ENCODE results near the gene CENPO.

The CENPO gene

DNA sequence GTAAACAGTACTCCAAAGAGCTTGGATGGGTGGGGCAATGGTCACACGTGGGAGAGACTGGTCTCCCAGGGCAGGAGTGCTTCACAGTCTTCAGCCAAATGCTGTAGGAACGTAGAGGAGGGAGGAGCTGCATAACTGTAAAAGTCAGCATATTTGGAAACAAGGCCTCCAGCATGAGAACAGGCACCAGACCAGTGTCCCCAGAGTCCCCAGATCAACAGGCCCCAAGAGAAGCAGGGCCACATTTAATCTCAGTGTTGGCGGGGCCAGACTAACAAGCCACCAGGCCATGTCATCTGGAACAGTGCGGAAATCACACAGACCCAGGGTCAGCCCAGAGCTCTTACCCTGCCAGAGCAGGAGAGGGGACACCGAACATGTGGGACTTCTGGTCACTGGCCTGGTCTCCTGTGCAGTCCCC, 63.6 kb downstream of the CENPO start:
- DNase-seq (ENCODE audit: extremely low read depth, low read depth): no peak
- TF ChIP-seq, protein P1, sequence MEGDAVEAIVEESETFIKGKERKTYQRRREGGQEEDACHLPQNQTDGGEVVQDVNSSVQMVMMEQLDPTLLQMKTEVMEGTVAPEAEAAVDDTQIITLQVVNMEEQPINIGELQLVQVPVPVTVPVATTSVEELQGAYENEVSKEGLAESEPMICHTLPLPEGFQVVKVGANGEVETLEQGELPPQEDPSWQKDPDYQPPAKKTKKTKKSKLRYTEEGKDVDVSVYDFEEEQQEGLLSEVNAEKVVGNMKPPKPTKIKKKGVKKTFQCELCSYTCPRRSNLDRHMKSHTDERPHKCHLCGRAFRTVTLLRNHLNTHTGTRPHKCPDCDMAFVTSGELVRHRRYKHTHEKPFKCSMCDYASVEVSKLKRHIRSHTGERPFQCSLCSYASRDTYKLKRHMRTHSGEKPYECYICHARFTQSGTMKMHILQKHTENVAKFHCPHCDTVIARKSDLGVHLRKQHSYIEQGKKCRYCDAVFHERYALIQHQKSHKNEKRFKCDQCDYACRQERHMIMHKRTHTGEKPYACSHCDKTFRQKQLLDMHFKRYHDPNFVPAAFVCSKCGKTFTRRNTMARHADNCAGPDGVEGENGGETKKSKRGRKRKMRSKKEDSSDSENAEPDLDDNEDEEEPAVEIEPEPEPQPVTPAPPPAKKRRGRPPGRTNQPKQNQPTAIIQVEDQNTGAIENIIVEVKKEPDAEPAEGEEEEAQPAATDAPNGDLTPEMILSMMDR (IDR thresholded peaks at IDR 0.05; ENCODE audit: low read depth, low read length, missing control alignments): no peak
- no peak overlapping the region for H3K4me3 ChIP-seq (replicated peaks; ENCODE audit: low read depth, low read length)

DNA sequence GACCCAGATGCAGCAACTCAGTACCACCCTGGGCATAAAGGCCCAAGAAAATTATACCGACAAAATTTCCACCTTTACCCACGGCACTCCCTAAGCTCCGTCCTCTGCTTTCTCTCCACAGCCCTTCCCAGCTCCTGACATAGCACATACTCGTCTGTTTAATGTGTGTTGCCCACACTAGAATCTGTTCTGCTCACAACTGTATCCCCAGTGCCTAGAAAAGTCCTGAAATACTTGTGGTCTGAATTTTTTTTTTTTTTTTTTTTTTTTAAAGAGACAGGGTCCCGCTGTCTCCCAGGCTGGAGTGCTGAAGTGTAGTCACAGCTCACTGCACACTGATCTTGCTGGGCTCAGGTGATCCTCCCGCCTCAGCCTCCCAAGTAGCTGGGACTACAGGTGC, 64.5 kb downstream of the CENPO start:
- TF ChIP-seq, protein P1 (IDR thresholded peaks at IDR 0.05; ENCODE audit: low read depth, low read length, missing control alignments): no peak
- no peak for DNase-seq (ENCODE audit: extremely low read depth, low read depth)
- no peak overlapping the region for H3K4me3 ChIP-seq (replicated peaks; ENCODE audit: low read depth, low read length)

DNA sequence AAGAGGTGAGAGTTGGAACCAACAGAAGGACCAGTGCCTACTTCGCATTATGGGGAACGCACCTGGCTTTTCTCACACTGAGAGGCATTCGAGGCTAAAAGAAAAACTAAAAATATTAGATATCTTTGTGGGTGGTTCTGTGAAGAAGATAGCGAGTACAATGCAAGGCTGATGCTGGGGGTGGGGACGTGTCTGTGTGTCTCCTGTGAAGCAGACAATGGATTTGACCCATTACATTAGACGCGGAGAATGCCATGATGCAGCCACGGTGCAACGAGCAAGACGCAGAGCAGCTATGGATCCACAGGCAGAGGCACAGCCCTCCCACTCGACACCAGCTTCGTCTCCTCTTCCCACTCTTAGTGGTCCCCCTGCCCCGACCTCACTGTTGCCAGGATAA, 65.8 kb downstream of the CENPO start:
- DNase-seq (ENCODE audit: extremely low read depth, low read depth): no peak
- H3K4me3 ChIP-seq (replicated peaks; ENCODE audit: low read depth, low read length): no peak overlapping the region
- TF ChIP-seq, protein P1 (IDR thresholded peaks at IDR 0.05; ENCODE audit: low read depth, low read length, missing control alignments): no peak

DNA sequence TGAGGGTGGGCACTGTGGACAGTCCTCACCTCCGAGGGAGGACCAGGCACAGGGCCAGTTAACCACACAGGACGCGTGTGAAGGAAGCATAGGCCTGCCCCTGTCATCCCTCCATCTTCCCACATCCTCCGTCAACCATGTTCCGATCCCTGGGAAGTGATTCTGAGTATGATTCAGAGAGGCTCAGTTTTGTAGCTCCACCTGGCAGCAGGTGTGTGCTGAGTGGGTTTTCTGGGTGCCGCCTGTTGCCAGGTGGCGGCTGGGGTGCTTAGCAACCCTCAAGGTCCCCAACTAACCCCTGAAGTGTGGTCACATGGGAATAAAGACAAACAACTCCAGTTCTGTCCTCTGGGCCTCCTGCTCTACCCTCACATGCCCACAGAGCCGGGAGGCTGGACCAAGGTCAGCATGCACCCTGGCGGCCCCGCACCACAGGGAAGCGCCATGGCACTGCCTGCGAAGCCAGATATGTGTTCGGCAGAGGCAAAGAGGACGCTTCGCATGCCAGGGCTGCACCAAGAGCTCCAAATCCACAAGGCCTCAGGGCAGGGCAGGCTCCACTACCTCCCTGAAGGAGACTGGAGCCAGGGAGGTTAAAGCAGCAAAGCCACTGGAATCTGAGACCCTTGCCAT, 66.9 kb downstream of the CENPO start:
- TF ChIP-seq, protein P1 (IDR thresholded peaks at IDR 0.05; ENCODE audit: low read depth, low read length, missing control alignments): no peak
- no peak overlapping the region for H3K4me3 ChIP-seq (replicated peaks; ENCODE audit: low read depth, low read length)
- DNase-seq (ENCODE audit: extremely low read depth, low read depth): no peak

DNA sequence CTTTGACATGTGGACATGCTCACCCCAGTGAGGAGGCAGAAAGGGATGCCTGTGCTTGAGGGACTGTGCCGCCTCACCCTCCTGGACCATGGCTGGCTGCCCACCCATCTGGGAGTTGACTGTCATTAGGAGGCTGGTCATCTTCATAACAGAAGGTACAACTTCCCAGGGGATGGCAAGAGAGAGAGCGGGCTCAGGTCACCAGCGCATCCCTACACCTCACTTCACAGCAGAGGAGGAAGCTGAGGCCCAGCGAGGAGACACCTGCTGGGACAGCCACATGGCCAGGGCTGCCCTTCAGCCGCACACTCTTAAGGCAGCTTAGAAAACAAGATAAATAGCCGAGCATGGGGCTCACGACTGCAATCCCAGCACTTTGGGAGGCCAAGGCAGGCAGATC, 67.4 kb downstream of the CENPO start:
- no peak overlapping the region for H3K4me3 ChIP-seq (replicated peaks; ENCODE audit: low read depth, low read length)
- TF ChIP-seq, protein P1 (IDR thresholded peaks at IDR 0.05; ENCODE audit: low read depth, low read length, missing control alignments): no peak
- DNase-seq (ENCODE audit: extremely low read depth, low read depth): no peak

DNA sequence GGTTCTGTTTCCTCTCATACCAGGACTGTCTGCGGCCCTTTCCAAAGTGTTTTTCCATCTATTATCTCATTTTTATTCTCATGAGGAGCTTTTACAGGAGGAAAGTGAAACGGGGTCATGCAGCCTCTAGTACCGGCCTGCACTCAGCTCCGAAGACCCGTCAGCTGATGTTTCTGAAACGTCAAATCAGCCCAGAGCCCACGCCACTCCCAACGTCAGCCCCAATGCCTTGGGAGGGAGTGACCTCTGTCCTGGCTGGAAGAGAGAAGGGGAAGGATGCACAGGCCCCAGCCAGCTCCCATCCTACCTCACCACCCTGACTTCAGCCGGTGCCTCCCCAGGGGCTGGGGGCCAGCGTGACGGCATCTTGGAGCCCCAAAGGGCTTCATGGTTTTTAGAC, 68.3 kb downstream of the CENPO start:
- DNase-seq (ENCODE audit: extremely low read depth, low read depth): no peak
- H3K4me3 ChIP-seq (replicated peaks; ENCODE audit: low read depth, low read length): no peak overlapping the region
- TF ChIP-seq, protein P1 (IDR thresholded peaks at IDR 0.05; ENCODE audit: low read depth, low read length, missing control alignments): no peak

DNA sequence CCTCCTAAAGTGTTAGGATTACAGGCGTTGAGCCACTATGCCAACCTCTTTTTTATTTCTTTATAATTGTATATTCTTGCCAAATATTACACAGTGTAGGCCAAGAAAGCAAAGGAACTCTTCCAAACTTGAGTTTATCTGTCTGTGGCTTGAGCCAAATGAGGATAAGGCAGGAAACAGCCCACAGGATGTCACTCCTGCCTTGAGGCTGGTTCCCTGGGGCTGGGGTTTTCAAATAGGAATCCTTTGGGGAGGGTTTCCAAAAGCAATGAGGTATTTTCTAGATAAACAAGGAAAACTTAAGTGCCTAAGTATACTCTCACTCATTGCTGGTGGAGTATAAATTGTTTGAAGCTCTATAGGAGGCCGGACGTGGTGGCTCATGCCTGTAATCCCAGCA, 70.4 kb downstream of the CENPO start:
- no peak for DNase-seq (ENCODE audit: extremely low read depth, low read depth)
- no peak overlapping the region for H3K4me3 ChIP-seq (replicated peaks; ENCODE audit: low read depth, low read length)
- TF ChIP-seq, protein P1 (IDR thresholded peaks at IDR 0.05; ENCODE audit: low read depth, low read length, missing control alignments): no peak

Data from HFF-Myc (cell line).